SK-N-SH treated with all-trans-retinoic acid at 6 μM for 48 hours (cell line): ENCODE measurements around the gene INPP4B.
A peak's percentile ranks its signal among the peaks of the same experiment; 100 is the strongest.

Source experiments
- ATAC-seq: fragments of 200-7000 bp; cut with Tn5 transposase; 3 replicates; pipeline ENCODE4 v1.9.1; 2020; ENCODE audit warnings: mild to moderate bottlenecking, moderate library complexity
- ARNTL ChIP-seq: fragments of 450-650 bp; formaldehyde crosslinking; IDR thresholded peaks from 2 replicates; pipeline ENCODE4 v1.5.0; 2020; ENCODE audit warnings: low read depth, mild to moderate bottlenecking, moderate library complexity, borderline replicate concordance
- BACH2 ChIP-seq: fragments of 250-450 bp; sonication (Bioruptor Pico); IDR thresholded peaks from 2 replicates; pipeline ENCODE4 v1.9.0; 2021; ENCODE audit warnings: mild to moderate bottlenecking, borderline replicate concordance
- CSDC2 ChIP-seq: fragments of 250-450 bp; sonication (Bioruptor Pico); IDR thresholded peaks from 2 replicates; pipeline ENCODE4 v1.5.0; 2020; ENCODE audit warnings: mild to moderate bottlenecking, moderate library complexity
- ESRRG ChIP-seq: fragments of 250-450 bp; sonication (Bioruptor Pico); IDR thresholded peaks from 2 replicates; pipeline ENCODE4 v1.6.1; 2021; ENCODE audit warnings: mild to moderate bottlenecking
- GLIS3 ChIP-seq: fragments of 250-450 bp; sonication (Bioruptor Pico); IDR thresholded peaks from 2 replicates; pipeline ENCODE4 v1.5.0; 2020; ENCODE audit warnings: mild to moderate bottlenecking, moderate library complexity
- ISL1 ChIP-seq: fragments of 250-450 bp; sonication (Bioruptor Pico); IDR thresholded peaks from 2 replicates; pipeline ENCODE4 v2.1.2; 2022; ENCODE audit warnings: mild to moderate bottlenecking, moderate library complexity
- PPARA ChIP-seq: fragments of 250-450 bp; sonication (Bioruptor Pico); IDR thresholded peaks from 2 replicates; pipeline ENCODE4 v1.5.0; 2020; ENCODE audit warnings: mild to moderate bottlenecking, borderline replicate concordance
- RARB ChIP-seq: fragments of 250-450 bp; sonication (Bioruptor Pico); IDR thresholded peaks from 2 replicates; pipeline ENCODE4 v1.8.0; 2021; ENCODE audit warnings: mild to moderate bottlenecking, moderate library complexity
- SNAI2 ChIP-seq: fragments of 250-450 bp; sonication (Bioruptor Pico); IDR thresholded peaks from 2 replicates; pipeline ENCODE4 v1.5.0; 2020; ENCODE audit warnings: mild to moderate bottlenecking, moderate library complexity
- ZC3H10 ChIP-seq: fragments of 250-450 bp; sonication (Bioruptor Pico); IDR thresholded peaks from 2 replicates; pipeline ENCODE4 v1.5.1; 2021; ENCODE audit warnings: mild to moderate bottlenecking, moderate library complexity
- ZFP3 ChIP-seq: fragments of 250-450 bp; sonication (Bioruptor Pico); IDR thresholded peaks from 2 replicates; pipeline ENCODE4 v1.5.0; 2020; ENCODE audit warnings: mild to moderate bottlenecking, moderate library complexity
- ZNF70 ChIP-seq: fragments of 450-650 bp; formaldehyde crosslinking; IDR thresholded peaks from 2 replicates; pipeline ENCODE4 v1.5.0; 2020; ENCODE audit warnings: mild to moderate bottlenecking, moderate library complexity
- ZNF8 ChIP-seq: fragments of 450-650 bp; formaldehyde crosslinking; IDR thresholded peaks from 2 replicates; pipeline ENCODE4 v1.5.0; 2020; ENCODE audit warnings: mild to moderate bottlenecking, moderate library complexity
- TF ChIP-seq, protein P1 (sequence below): fragments of 250-450 bp; sonication (Bioruptor Pico); IDR thresholded peaks from 2 replicates; pipeline ENCODE4 v1.5.0; 2020; ENCODE audit warnings: mild to moderate bottlenecking, moderate library complexity
- TF ChIP-seq, protein P2 (sequence below): fragments of 250-450 bp; sonication (Bioruptor Pico); IDR thresholded peaks from 2 replicates; pipeline ENCODE4 v1.8.0; 2021; ENCODE audit warnings: low read depth, mild to moderate bottlenecking, moderate library complexity, borderline replicate concordance
- TF ChIP-seq, protein P3 (sequence below): fragments of 250-450 bp; sonication (Bioruptor Pico); IDR thresholded peaks from 2 replicates; pipeline ENCODE4 v1.5.1; 2020; ENCODE audit warnings: low read depth, mild to moderate bottlenecking, moderate library complexity
- TF ChIP-seq, protein P4 (sequence below): fragments of 250-450 bp; sonication (Bioruptor Pico); IDR thresholded peaks from 2 replicates; pipeline ENCODE4 v1.5.1; 2021; ENCODE audit warnings: mild to moderate bottlenecking, moderate library complexity

Gene INPP4B

DNA sequence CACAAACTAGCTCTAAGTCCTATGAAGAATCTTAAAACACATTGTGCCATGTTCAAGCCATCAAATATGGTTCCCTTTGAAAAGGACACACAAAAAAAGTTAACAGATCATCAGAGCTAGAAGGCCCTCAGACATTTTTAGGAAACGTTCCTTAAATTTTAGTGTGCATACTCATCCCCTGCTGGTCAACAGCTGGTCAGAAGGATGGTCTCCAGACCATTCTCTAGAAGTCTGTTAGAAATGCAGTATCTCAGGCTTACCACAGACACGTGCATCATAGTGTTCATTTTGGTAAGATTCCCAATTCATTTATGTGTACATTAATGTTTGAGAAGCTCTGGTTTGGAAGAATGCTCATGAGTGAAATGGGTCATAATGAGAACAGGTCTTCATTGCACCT lies 523.1 kb downstream of the INPP4B start (continued):
- TF ChIP-seq, protein P1, sequence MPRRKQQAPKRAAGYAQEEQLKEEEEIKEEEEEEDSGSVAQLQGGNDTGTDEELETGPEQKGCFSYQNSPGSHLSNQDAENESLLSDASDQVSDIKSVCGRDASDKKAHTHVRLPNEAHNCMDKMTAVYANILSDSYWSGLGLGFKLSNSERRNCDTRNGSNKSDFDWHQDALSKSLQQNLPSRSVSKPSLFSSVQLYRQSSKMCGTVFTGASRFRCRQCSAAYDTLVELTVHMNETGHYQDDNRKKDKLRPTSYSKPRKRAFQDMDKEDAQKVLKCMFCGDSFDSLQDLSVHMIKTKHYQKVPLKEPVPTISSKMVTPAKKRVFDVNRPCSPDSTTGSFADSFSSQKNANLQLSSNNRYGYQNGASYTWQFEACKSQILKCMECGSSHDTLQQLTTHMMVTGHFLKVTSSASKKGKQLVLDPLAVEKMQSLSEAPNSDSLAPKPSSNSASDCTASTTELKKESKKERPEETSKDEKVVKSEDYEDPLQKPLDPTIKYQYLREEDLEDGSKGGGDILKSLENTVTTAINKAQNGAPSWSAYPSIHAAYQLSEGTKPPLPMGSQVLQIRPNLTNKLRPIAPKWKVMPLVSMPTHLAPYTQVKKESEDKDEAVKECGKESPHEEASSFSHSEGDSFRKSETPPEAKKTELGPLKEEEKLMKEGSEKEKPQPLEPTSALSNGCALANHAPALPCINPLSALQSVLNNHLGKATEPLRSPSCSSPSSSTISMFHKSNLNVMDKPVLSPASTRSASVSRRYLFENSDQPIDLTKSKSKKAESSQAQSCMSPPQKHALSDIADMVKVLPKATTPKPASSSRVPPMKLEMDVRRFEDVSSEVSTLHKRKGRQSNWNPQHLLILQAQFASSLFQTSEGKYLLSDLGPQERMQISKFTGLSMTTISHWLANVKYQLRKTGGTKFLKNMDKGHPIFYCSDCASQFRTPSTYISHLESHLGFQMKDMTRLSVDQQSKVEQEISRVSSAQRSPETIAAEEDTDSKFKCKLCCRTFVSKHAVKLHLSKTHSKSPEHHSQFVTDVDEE, result no peak

DNA sequence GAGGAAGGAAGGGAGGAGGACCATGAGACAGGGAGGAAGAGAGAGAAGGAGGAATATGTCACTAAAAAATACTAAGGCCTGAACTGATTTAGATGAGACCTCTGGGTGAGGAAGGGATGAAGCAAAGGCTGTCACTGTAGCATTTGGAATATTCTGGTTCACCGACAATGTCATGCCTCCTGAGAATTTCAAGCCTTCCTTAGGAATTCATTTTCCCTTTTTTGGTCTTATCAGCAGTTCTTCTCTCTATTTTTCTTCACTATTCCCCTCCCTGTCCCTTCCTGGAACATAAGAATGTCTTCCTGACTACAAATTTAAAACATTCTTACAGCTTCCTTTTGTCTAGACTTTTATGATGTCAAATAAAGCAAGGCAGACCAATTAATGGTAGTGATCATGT lies 527.8 kb downstream of the INPP4B start:
- TF ChIP-seq RARB (no peak), ARNTL (CRISPR knock-in tag) (no peak), SNAI2 (no peak), ZNF8 (CRISPR knock-in tag) (no peak), ISL1 (no peak), CSDC2 (no peak), ZFP3 (CRISPR knock-in tag) (no peak)
- TF ChIP-seq, protein P2, sequence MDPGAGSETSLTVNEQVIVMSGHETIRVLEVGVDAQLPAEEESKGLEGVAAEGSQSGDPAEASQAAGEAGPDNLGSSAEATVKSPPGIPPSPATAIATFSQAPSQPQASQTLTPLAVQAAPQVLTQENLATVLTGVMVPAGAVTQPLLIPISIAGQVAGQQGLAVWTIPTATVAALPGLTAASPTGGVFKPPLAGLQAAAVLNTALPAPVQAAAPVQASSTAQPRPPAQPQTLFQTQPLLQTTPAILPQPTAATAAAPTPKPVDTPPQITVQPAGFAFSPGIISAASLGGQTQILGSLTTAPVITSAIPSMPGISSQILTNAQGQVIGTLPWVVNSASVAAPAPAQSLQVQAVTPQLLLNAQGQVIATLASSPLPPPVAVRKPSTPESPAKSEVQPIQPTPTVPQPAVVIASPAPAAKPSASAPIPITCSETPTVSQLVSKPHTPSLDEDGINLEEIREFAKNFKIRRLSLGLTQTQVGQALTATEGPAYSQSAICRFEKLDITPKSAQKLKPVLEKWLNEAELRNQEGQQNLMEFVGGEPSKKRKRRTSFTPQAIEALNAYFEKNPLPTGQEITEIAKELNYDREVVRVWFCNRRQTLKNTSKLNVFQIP, result no peak
- TF ChIP-seq, protein P3, sequence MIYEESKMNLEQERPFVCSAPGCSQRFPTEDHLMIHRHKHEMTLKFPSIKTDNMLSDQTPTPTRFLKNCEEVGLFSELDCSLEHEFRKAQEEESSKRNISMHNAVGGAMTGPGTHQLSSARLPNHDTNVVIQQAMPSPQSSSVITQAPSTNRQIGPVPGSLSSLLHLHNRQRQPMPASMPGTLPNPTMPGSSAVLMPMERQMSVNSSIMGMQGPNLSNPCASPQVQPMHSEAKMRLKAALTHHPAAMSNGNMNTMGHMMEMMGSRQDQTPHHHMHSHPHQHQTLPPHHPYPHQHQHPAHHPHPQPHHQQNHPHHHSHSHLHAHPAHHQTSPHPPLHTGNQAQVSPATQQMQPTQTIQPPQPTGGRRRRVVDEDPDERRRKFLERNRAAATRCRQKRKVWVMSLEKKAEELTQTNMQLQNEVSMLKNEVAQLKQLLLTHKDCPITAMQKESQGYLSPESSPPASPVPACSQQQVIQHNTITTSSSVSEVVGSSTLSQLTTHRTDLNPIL (CRISPR knock-in tag), result no peak
- no peak for ATAC-seq

DNA sequence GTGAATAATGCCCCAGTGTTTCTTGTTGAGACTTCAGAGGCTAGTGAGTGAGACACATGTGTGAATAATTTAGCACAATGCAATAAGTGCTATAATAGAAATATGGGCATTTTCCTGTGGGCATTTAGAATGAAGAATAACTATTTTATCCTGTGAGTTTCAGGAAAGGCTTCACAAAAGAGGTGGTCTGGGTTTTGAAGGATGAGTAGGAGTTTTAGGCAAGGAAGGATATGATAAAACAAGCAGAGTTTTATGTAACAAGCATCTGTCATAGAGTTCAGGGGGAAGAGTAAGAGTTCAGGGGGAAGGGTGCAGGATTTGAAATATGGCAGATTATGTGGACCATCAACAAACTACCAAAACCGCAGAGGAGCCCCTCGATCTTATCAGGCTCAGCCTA lies 529.2 kb downstream of the INPP4B start:
- no peak for ATAC-seq
- TF ChIP-seq BACH2 (CRISPR knock-in tag), result no peak
- no peak for TF ChIP-seq ESRRG
- TF ChIP-seq ISL1, result no peak
- no peak for TF ChIP-seq ZC3H10 (CRISPR knock-in tag)
- peak; percentile 92 for TF ChIP-seq ZFP3 (CRISPR knock-in tag)
- TF ChIP-seq ZNF70 (CRISPR knock-in tag), result no peak
- TF ChIP-seq, protein P4, sequence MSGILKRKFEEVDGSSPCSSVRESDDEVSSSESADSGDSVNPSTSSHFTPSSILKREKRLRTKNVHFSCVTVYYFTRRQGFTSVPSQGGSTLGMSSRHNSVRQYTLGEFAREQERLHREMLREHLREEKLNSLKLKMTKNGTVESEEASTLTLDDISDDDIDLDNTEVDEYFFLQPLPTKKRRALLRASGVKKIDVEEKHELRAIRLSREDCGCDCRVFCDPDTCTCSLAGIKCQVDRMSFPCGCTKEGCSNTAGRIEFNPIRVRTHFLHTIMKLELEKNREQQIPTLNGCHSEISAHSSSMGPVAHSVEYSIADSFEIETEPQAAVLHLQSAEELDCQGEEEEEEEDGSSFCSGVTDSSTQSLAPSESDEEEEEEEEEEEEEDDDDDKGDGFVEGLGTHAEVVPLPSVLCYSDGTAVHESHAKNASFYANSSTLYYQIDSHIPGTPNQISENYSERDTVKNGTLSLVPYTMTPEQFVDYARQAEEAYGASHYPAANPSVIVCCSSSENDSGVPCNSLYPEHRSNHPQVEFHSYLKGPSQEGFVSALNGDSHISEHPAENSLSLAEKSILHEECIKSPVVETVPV (CRISPR knock-in tag), result no peak
- TF ChIP-seq, all 23 proteins: peak for 1

DNA sequence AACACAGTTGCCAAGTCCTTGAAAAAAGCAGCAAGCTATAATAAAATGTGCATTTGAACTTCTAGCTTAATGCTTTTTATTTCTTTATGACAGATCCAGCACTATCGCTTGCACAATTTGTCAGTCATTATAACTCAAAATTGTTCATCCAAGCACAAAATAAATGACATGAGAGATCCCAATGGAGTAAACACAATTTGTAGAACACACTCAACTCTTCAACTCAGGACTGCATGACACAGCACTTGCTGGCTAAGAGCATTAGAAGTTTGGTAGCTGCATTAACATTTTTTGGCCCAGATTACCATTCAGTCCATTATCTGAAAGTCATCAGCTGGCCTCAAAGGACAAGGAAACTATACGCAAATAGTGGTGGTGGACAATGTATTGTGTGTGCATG lies 530.1 kb downstream of the INPP4B start:
- TF ChIP-seq BACH2 (CRISPR knock-in tag) (no peak), ZNF8 (CRISPR knock-in tag) (no peak), CSDC2 (no peak), ISL1 (no peak), GLIS3 (CRISPR knock-in tag) (no peak), PPARA (CRISPR knock-in tag) (no peak)
- TF ChIP-seq, protein P3 (CRISPR knock-in tag), result no peak
- TF ChIP-seq, protein P4 (CRISPR knock-in tag), result no peak
- TF ChIP-seq, protein P2, result no peak
- ATAC-seq, result no peak
